H1 (cell line): ENCODE data around the gene ATP5F1E. TPM values are rescaled to one million over a fixed set of nuclear protein-coding genes. Genes with fewer than 3 reads are reported as not detected.
A peak's percentile ranks its signal among the peaks of the same experiment; 100 is the strongest.

ENCODE experiments used
- CTCF ChIA-PET: fragments of 300-600 bp; sonication (Branson Sonifier 250); formaldehyde crosslinking; loops from one replicate; lab custom pipeline; 2021; ENCODE audit not compliant: partially characterized antibody; lab: Charles Lee
- POLR2A ChIA-PET: fragments of 300-600 bp; sonication (Branson Sonifier 250); formaldehyde crosslinking; loops from one replicate; lab custom pipeline; 2021; ENCODE audit warnings: inconsistent platforms; ENCODE audit not compliant: partially characterized antibody; lab: Charles Lee
- DNase-seq, 2 experiments: peaks; one replicate each; pipeline versions ENCODE4 v3.0.0 to v3.0.0-alpha.2; 2010 to 2022; ENCODE audit warnings: low spot score in 2 of 2, low read depth in 1 of 2, mixed read lengths in 1 of 2
- FAIRE-seq: peaks from 2 replicates; lab custom pipeline; 2011; peaks lifted over from hg19 to GRCh38; lab: Jason Lieb, UNC
- H2AFZ ChIP-seq: 2 replicates; pipeline ENCODE4 v1.8.1; 2012; ENCODE audit warnings: low read length, inconsistent platforms
- H2AK5ac ChIP-seq: 2 replicates; pipeline ENCODE4 v1.6.1; 2013; ENCODE audit warnings: low read depth, low read length
- H2BK120ac ChIP-seq: replicated peaks from 2 replicates; pipeline ENCODE3; 2013; ENCODE audit warnings: low read depth, low read length, inconsistent platforms
- H2BK12ac ChIP-seq: 2 replicates; pipeline ENCODE4 v1.6.1; 2013; ENCODE audit warnings: low read depth, low read length
- H2BK15ac ChIP-seq: 2 replicates; pipeline ENCODE4 v1.6.1; 2013; ENCODE audit warnings: low read length
- H2BK20ac ChIP-seq: 2 replicates; pipeline ENCODE4 v1.6.1; 2013; ENCODE audit warnings: low read length
- H2BK5ac ChIP-seq: 2 replicates; pipeline ENCODE4 v1.6.1; 2013; ENCODE audit warnings: low read depth, low read length
- H3K14ac ChIP-seq: 2 replicates; pipeline ENCODE4 v1.6.1; 2013; ENCODE audit warnings: inconsistent platforms; ENCODE audit not compliant: insufficient read length
- H3K18ac ChIP-seq: 2 replicates; pipeline ENCODE4 v1.6.1; 2013; ENCODE audit warnings: low read length; ENCODE audit errors: extremely low read depth
- H3K23ac ChIP-seq: 2 replicates; pipeline ENCODE4 v1.6.1; 2013; ENCODE audit warnings: inconsistent platforms; ENCODE audit not compliant: insufficient read length
- H3K23me2 ChIP-seq: 2 replicates; pipeline ENCODE4 v1.6.1; 2013; ENCODE audit warnings: low read depth, low read length
- H3K27ac ChIP-seq: 2 replicates; pipeline ENCODE4 v1.6.1; 2011; ENCODE audit warnings: low read depth, low read length, inconsistent platforms
- H3K27me3 ChIP-seq, 4 experiments: replicated peaks in 1 of 4; 1 replicate in 1 of 4; 2 replicates in 3 of 4; pipeline versions ENCODE4 v1.6.1 to v1.8.1; 2011 to 2013; ENCODE audit warnings: low read length in 3 of 4, mild to moderate bottlenecking in 3 of 4, inconsistent platforms in 2 of 4, mixed read lengths in 2 of 4, moderate library complexity in 1 of 4; ENCODE audit not compliant: control insufficient read depth in 3 of 4, insufficient read depth in 3 of 4; ENCODE audit errors: extremely low read depth in 1 of 4
- H3K36me3 ChIP-seq, 4 experiments: 2 replicates each; pipeline versions ENCODE4 v1.6.1 to v1.8.1; 2011 to 2013; ENCODE audit warnings: mild to moderate bottlenecking in 4 of 4, low read length in 3 of 4, moderate library complexity in 2 of 4, control low read depth in 1 of 4, inconsistent platforms in 1 of 4; ENCODE audit not compliant: insufficient read depth in 4 of 4, control insufficient read depth in 2 of 4
- H3K4ac ChIP-seq: replicated peaks from 2 replicates; pipeline ENCODE3; 2013; ENCODE audit warnings: low read length, low read depth, mixed read lengths, inconsistent platforms; ENCODE audit not compliant: insufficient read length
- H3K4me1 ChIP-seq, 4 experiments: replicated peaks in 1 of 4; 1 replicate in 1 of 4; 2 replicates in 3 of 4; pipeline versions ENCODE4 v1.6.1 to v1.8.1; 2011 to 2013; ENCODE audit warnings: low read length in 3 of 4, inconsistent platforms in 2 of 4, mixed read lengths in 1 of 4; ENCODE audit not compliant: insufficient read depth in 4 of 4, control insufficient read depth in 3 of 4
- H3K4me2 ChIP-seq, 2 experiments: 2 replicates each; pipeline versions ENCODE4 v1.6.1 to v1.8.1; 2011 to 2013; ENCODE audit warnings: low read depth in 2 of 2, low read length in 2 of 2, control low read depth in 1 of 2, inconsistent platforms in 1 of 2, mild to moderate bottlenecking in 1 of 2; ENCODE audit not compliant: insufficient read depth in 1 of 2
- H3K4me3 ChIP-seq, 4 experiments: fragments of 200-600, 300-600 bp in 1 of 4; sonication (generic), shearing (Covaris generic), sonication (Bioruptor Twin) in 1 of 4; 2 replicates each; pipeline versions ENCODE4 v1.5.1 to v1.8.1; 2011 to 2016; ENCODE audit warnings: low read length in 4 of 4, low read depth in 3 of 4, control low read depth in 2 of 4, inconsistent platforms in 2 of 4, mild to moderate bottlenecking in 2 of 4, mixed read lengths in 1 of 4, moderate library complexity in 1 of 4; ENCODE audit not compliant: insufficient read depth in 2 of 4; ENCODE audit errors: extremely low read depth in 1 of 4
- H3K56ac ChIP-seq: replicated peaks from 2 replicates; pipeline ENCODE3; 2013; ENCODE audit warnings: low read depth, mild to moderate bottlenecking, mixed read lengths, low read length, inconsistent platforms; ENCODE audit not compliant: insufficient read length
- H3K79me1 ChIP-seq: 2 replicates; pipeline ENCODE4 v1.6.1; 2013; ENCODE audit warnings: low read depth, low read length, control low read depth
- H3K79me2 ChIP-seq, 2 experiments: 2 replicates each; pipeline versions ENCODE4 v1.6.1 to v1.8.1; 2012 to 2013; ENCODE audit warnings: low read length in 2 of 2, mild to moderate bottlenecking in 2 of 2, inconsistent platforms in 1 of 2; ENCODE audit not compliant: insufficient read depth in 2 of 2, control insufficient read depth in 1 of 2
- H3K9ac ChIP-seq, 4 experiments: replicated peaks in 1 of 4; 1 replicate in 1 of 4; 2 replicates in 3 of 4; pipeline versions ENCODE4 v1.6.1 to v1.8.1; 2011 to 2013; ENCODE audit warnings: low read depth in 3 of 4, low read length in 3 of 4, control low read depth in 2 of 4, mild to moderate bottlenecking in 2 of 4, moderate library complexity in 2 of 4, inconsistent platforms in 1 of 4; ENCODE audit errors: extremely low read depth in 1 of 4
- H3K9me3 ChIP-seq, 2 experiments: 2 replicates each; pipeline versions ENCODE4 v1.6.1 to v1.8.1; 2012 to 2013; ENCODE audit warnings: mild to moderate bottlenecking in 2 of 2, moderate library complexity in 2 of 2, control low read depth in 1 of 2, inconsistent platforms in 1 of 2, low read depth in 1 of 2, low read length in 1 of 2, mixed read lengths in 1 of 2; ENCODE audit not compliant: insufficient read depth in 2 of 2
- H4K20me1 ChIP-seq, 2 experiments: replicated peaks in 1 of 2; 2 replicates each; pipeline versions ENCODE3 to v1.8.1; 2011 to 2013; ENCODE audit warnings: inconsistent platforms in 2 of 2, low read length in 2 of 2, mild to moderate bottlenecking in 1 of 2; ENCODE audit not compliant: insufficient read depth in 2 of 2, control insufficient read depth in 1 of 2
- H4K5ac ChIP-seq: 2 replicates; pipeline ENCODE4 v1.6.1; 2013; ENCODE audit warnings: low read length, low read depth, mixed read lengths, inconsistent platforms; ENCODE audit not compliant: insufficient read length
- H4K8ac ChIP-seq: 2 replicates; pipeline ENCODE4 v1.8.0; 2013; ENCODE audit warnings: mild to moderate bottlenecking, moderate library complexity, low read length, inconsistent platforms; ENCODE audit not compliant: insufficient read depth; ENCODE audit errors: extremely low read depth
- H4K91ac ChIP-seq: replicated peaks from 2 replicates; pipeline ENCODE3; 2013; ENCODE audit warnings: low read length, mixed read lengths, inconsistent platforms; ENCODE audit not compliant: insufficient read length
- ATF2 ChIP-seq: IDR thresholded peaks from 2 replicates; pipeline ENCODE4 v1.6.1; 2012; ENCODE audit warnings: low read length, inconsistent platforms
- CEBPB ChIP-seq: IDR thresholded peaks from 2 replicates; pipeline ENCODE4 v1.6.1; 2012; ENCODE audit warnings: low read depth, low read length
- CHD1 ChIP-seq: IDR thresholded peaks from 2 replicates; pipeline ENCODE4 v1.6.1; 2012; ENCODE audit warnings: low read depth, low read length, improper control_type of control experiment
- EZH2 ChIP-seq: fragments of 200-600 bp; sonication (generic); IDR thresholded peaks from 2 replicates; pipeline ENCODE4 v1.7.1; 2012; ENCODE audit warnings: low read depth, mild to moderate bottlenecking, moderate library complexity, low read length, inconsistent platforms; ENCODE audit not compliant: severe bottlenecking
- FOSL1 ChIP-seq: IDR thresholded peaks from 2 replicates; pipeline ENCODE4 v1.6.1; 2011; ENCODE audit warnings: mild to moderate bottlenecking, low read depth, low read length, moderate library complexity; ENCODE audit not compliant: insufficient read depth
- RNF2 ChIP-seq: fragments of 200-900, 300-1000 bp; sonication (generic); IDR thresholded peaks from 2 replicates; pipeline ENCODE4 v1.7.1; 2016; ENCODE audit warnings: borderline replicate concordance, low read depth, mild to moderate bottlenecking, antibody characterized with exemption, low read length; ENCODE audit not compliant: poor library complexity, severe bottlenecking; ENCODE audit errors: missing control alignments
- SIRT6 ChIP-seq: IDR thresholded peaks from one replicate; pipeline ENCODE4 v1.7.1; 2012; ENCODE audit warnings: low read length, inconsistent platforms
- SP4 ChIP-seq: IDR thresholded peaks from 2 replicates; pipeline ENCODE4 v1.6.1; 2012; ENCODE audit warnings: low read length, inconsistent platforms
- TEAD4 ChIP-seq: IDR thresholded peaks from 2 replicates; pipeline ENCODE4 v1.6.1; 2012; ENCODE audit warnings: low read depth, low read length, inconsistent platforms, mixed read lengths
- WGBS, 2 experiments: shearing (Covaris generic) in 1 of 2; methylation state at CpG; one replicate each; pipeline versions ENCODE4 v1.1.6 to v1.1.7; 2013 to 2015; ENCODE audit warnings: low lambda C conversion rate in 2 of 2, mixed read lengths in 2 of 2, inconsistent platforms in 1 of 2, low coverage in 1 of 2, missing lambda C conversion rate in 1 of 2; ENCODE audit not compliant: insufficient replicate concordance in 2 of 2, insufficient coverage in 1 of 2, insufficient read length in 1 of 2; ENCODE audit errors: extremely low coverage in 1 of 2, missing lambda C conversion rate in 1 of 2; 5-methylcytosine and 5-hydroxymethylcytosine counted together
- polyA plus RNA-seq, 7 experiments: library from polyadenylated mRNA; depleted of rRNA in 3 of 7; stranded (reverse) in 5 of 7; unstranded in 2 of 7; fragments of >200 nt in 5 of 7; fragments of 200-250 nt in 2 of 7; gene quantifications; 1 replicate in 5 of 7; 2 replicates in 1 of 7; 4 replicates in 1 of 7; pipeline versions ENCODE4 v1.2.1 to v1.2.3, GENCODE V29; 2011 to 2013; ENCODE audit warnings: missing spikeins in 2 of 7, mixed read lengths in 2 of 7
- total RNA-seq: library from RNA; stranded (reverse); fragmentation: NEBNext Ultra II Directional; extraction: Animal tissue kit (Norgen Biotek cat#: 25700); gene quantifications from 2 replicates; pipeline ENCODE4 v1.2.1, GENCODE V29; 2021
- TF ChIP-seq, protein P1 (sequence below): IDR thresholded peaks from 2 replicates; pipeline ENCODE4 v1.6.1; 2011; ENCODE audit warnings: low read length, improper control_type of control experiment

Gene ATP5F1E
- total and polyA plus RNA-seq, 2 of the 8 experiments (the other 6 are each of a cell fraction or from before 2014, with no cell fraction given) = 15.7 to 47.8 TPM

DNA sequence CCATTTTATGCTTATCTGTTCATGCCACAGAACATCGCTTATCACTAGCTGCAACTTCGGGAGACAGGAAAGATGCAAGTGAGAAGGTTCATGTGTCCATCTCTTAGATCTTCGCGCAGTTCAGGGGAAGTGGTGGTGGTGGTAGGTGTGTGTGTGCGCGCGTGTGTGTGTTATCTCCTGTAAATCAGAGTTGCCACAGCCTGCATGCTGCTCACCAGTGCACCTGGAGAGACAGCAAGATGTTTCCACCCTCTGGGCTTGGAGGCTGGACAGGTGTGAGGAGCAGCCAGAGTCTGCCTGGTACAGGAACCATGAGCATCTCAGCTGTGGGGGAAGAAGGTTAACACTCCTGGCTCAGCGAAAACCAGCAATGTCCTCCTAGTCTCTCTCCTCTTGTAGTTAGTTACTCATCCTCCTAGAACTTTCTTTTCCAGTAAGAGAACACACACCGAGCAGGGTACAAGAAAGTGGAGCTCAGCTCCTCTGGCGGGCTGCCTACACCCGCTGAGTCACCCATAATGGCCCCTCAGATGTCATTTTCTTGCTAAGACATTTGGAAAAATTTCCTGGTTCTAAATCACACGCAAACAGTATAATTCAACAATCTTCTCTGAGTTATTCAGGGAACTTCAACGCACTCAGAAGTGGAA lies 18.1 kb downstream of the ATP5F1E start:
- Histone ChIP-seq H3K4ac (no peak overlapping the region), H3K14ac (no peak overlapping the region), H3K27ac (no peak overlapping the region), H3K56ac (no peak overlapping the region), H2BK120ac (no peak overlapping the region), H3K4me1 (peaks cover 0 to 4% (median 0%) of the 10 kb centered on the region in 4 experiments; a peak in 1 of 7 replicates), H3K18ac (no peak overlapping the region), H3K23me2 (no peaks in the 10 kb centered on the region), H4K91ac (no peak overlapping the region), H3K4me2 (no peak overlapping the region), H2BK20ac (no peak overlapping the region), H2AK5ac (no peak overlapping the region), H3K79me2 (no peaks in the 10 kb centered on the region), H3K9me3 (no peaks in the 10 kb centered on the region), H2AFZ (no peak overlapping the region), H3K9ac (no peak overlapping the region), H4K20me1 (no peaks in the 10 kb centered on the region), H4K5ac (no peak overlapping the region), H2BK12ac (peak overlapping the region; percentile 77; the same call in 1 of the 2 replicates), H2BK15ac (no peak overlapping the region), H2BK5ac (no peak overlapping the region), H3K27me3 (no peaks in the 10 kb centered on the region; a peak in 3 of 7 replicates), H3K4me3 (no peak overlapping the region), H3K23ac (no peak overlapping the region), H3K36me3 (no peaks in the 10 kb centered on the region), H4K8ac (no peak overlapping the region), H3K79me1 (no peaks in the 10 kb centered on the region)
- ChIA-PET POLR2A (interaction anchor here (1.0 kb wide), 1 partner anchor 18 kb away, joined by 5 read pairs; the partner anchor contains the start of gene ATP5F1E), CTCF (interaction anchor here (0.6 to 1.5 kb wide), 4 partner anchors 81 to 484 kb away, joined by 3 to 4 read pairs (median 3); no protein-coding TSS in a partner anchor)
- no peak for FAIRE-seq
- 78% methylated on average over 13 of the region's 13 CpGs; no CpG with 5 or more reads in 1 of the 2 experiments for WGBS, 2 experiments
- peak in 1 of 2 experiments; percentile 27 for DNase-seq
- TF ChIP-seq ATF2 (no peak), EZH2 (no peak), RNF2 (no peak), SIRT6 (no peak), SP4 (no peak), CHD1 (no peak), CEBPB (no peak), FOSL1 (no peak), TEAD4 (no peak)
- TF ChIP-seq, protein P1, sequence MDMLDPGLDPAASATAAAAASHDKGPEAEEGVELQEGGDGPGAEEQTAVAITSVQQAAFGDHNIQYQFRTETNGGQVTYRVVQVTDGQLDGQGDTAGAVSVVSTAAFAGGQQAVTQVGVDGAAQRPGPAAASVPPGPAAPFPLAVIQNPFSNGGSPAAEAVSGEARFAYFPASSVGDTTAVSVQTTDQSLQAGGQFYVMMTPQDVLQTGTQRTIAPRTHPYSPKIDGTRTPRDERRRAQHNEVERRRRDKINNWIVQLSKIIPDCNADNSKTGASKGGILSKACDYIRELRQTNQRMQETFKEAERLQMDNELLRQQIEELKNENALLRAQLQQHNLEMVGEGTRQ = no peak
